Measurements from ENCODE around the gene FOXF1. TPM values are rescaled to one million over a fixed set of nuclear protein-coding genes. Genes with fewer than 3 reads are reported as not detected.

The FOXF1 gene
- total and polyA plus RNA-seq, 2 donors = 0.05 to 0.55 TPM

- H3K4me1 ChIP-seq (ENCODE audit: control insufficient read depth in 2 of 2, insufficient read depth in 2 of 2, low read length in 2 of 2) = no peaks in the 10 kb centered on the region
- WGBS = 15% methylated on average over 16 of the region's 16 CpGs
- DNase-seq (ENCODE audit: low read depth in 6 of 9, low spot score in 9 of 9) = no peak
- H3K4me3 ChIP-seq (ENCODE audit: low read length in 2 of 2) = no peak overlapping the region
- peaks cover 89 to 98% of the 10 kb centered on the region in 2 donors for H3K27me3 ChIP-seq (ENCODE audit: control insufficient read depth in 2 of 2, insufficient read depth in 1 of 2, low read length in 1 of 2)
- H3K9me3 ChIP-seq (ENCODE audit: control insufficient read depth in 2 of 2, insufficient read depth in 1 of 2, low read length in 1 of 2) = peaks cover 0 to 2% of the 10 kb centered on the region in 2 donors
- no peak overlapping the region for H3K27ac ChIP-seq (ENCODE audit: low read depth in 1 of 2, low read length in 1 of 2)
- H3K36me3 ChIP-seq (ENCODE audit: control insufficient read depth in 2 of 2, insufficient read depth in 2 of 2, low read length in 1 of 2) = no peaks in the 10 kb centered on the region
Observed at GRCh38 chr16:86495756-86496261, 14.5 kb upstream of the FOXF1 start.

GRCh38 chr16:86496262-86496928, 13.9 kb upstream of the FOXF1 start:
- H3K4me1 ChIP-seq (ENCODE audit: control insufficient read depth in 2 of 2, insufficient read depth in 2 of 2, low read length in 2 of 2) = no peaks in the 10 kb centered on the region
- H3K36me3 ChIP-seq (ENCODE audit: control insufficient read depth in 2 of 2, insufficient read depth in 2 of 2, low read length in 1 of 2) = no peaks in the 10 kb centered on the region
- DNase-seq (ENCODE audit: low read depth in 6 of 9, low spot score in 9 of 9) = no peak
- no peak overlapping the region for H3K4me3 ChIP-seq (ENCODE audit: low read length in 2 of 2)
- H3K9me3 ChIP-seq (ENCODE audit: control insufficient read depth in 2 of 2, insufficient read depth in 1 of 2, low read length in 1 of 2) = peaks cover 0 to 2% of the 10 kb centered on the region in 2 donors
- no peak overlapping the region for H3K27ac ChIP-seq (ENCODE audit: low read depth in 1 of 2, low read length in 1 of 2)
- WGBS = 7% methylated on average over 34 of the region's 34 CpGs
- peaks cover 93 to 98% of the 10 kb centered on the region in 2 donors for H3K27me3 ChIP-seq (ENCODE audit: control insufficient read depth in 2 of 2, insufficient read depth in 1 of 2, low read length in 1 of 2)

GRCh38 chr16:86496929-86497461, 13.3 kb upstream of the FOXF1 start:
- H3K9me3 ChIP-seq (ENCODE audit: control insufficient read depth in 2 of 2, insufficient read depth in 1 of 2, low read length in 1 of 2) = peaks cover 0 to 2% of the 10 kb centered on the region in 2 donors
- no peak overlapping the region for H3K4me3 ChIP-seq (ENCODE audit: low read length in 2 of 2)
- H3K27ac ChIP-seq (ENCODE audit: low read depth in 1 of 2, low read length in 1 of 2) = no peak overlapping the region
- no peaks in the 10 kb centered on the region for H3K4me1 ChIP-seq (ENCODE audit: control insufficient read depth in 2 of 2, insufficient read depth in 2 of 2, low read length in 2 of 2)
- DNase-seq (ENCODE audit: low read depth in 6 of 9, low spot score in 9 of 9) = no peak
- H3K36me3 ChIP-seq (ENCODE audit: control insufficient read depth in 2 of 2, insufficient read depth in 2 of 2, low read length in 1 of 2) = no peaks in the 10 kb centered on the region
- WGBS = 7% methylated on average over 45 of the region's 45 CpGs
- peaks cover 96 to 98% of the 10 kb centered on the region in 2 donors for H3K27me3 ChIP-seq (ENCODE audit: control insufficient read depth in 2 of 2, insufficient read depth in 1 of 2, low read length in 1 of 2)

- Histone ChIP-seq H3K9me3 (ENCODE audit: control insufficient read depth in 2 of 2, insufficient read depth in 1 of 2, low read length in 1 of 2) (peaks cover 0 to 2% of the 10 kb centered on the region in 2 donors), H3K36me3 (ENCODE audit: control insufficient read depth in 2 of 2, insufficient read depth in 2 of 2, low read length in 1 of 2) (no peaks in the 10 kb centered on the region), H3K27me3 (ENCODE audit: control insufficient read depth in 2 of 2, insufficient read depth in 1 of 2, low read length in 1 of 2) (peaks cover 96 to 100% of the 10 kb centered on the region in 2 donors), H3K27ac (ENCODE audit: low read depth in 1 of 2, low read length in 1 of 2) (no peak overlapping the region), H3K4me3 (ENCODE audit: low read length in 2 of 2) (no peak overlapping the region), H3K4me1 (ENCODE audit: control insufficient read depth in 2 of 2, insufficient read depth in 2 of 2, low read length in 2 of 2) (no peaks in the 10 kb centered on the region)
- no peak for DNase-seq (ENCODE audit: low read depth in 6 of 9, low spot score in 9 of 9)
- WGBS = 8% methylated on average over 44 of the region's 44 CpGs
Observed at GRCh38 chr16:86497551-86498021, 12.7 kb upstream of the FOXF1 start.

- WGBS = 5% methylated on average over 29 of the region's 29 CpGs
- Histone ChIP-seq H3K9me3 (ENCODE audit: control insufficient read depth in 2 of 2, insufficient read depth in 1 of 2, low read length in 1 of 2) (peaks cover 0 to 2% of the 10 kb centered on the region in 2 donors), H3K4me1 (ENCODE audit: control insufficient read depth in 2 of 2, insufficient read depth in 2 of 2, low read length in 2 of 2) (no peaks in the 10 kb centered on the region), H3K27ac (ENCODE audit: low read depth in 1 of 2, low read length in 1 of 2) (no peak overlapping the region), H3K36me3 (ENCODE audit: control insufficient read depth in 2 of 2, insufficient read depth in 2 of 2, low read length in 1 of 2) (no peaks in the 10 kb centered on the region), H3K27me3 (ENCODE audit: control insufficient read depth in 2 of 2, insufficient read depth in 1 of 2, low read length in 1 of 2) (peaks cover 97 to 100% of the 10 kb centered on the region in 2 donors), H3K4me3 (ENCODE audit: low read length in 2 of 2) (no peak overlapping the region)
- no peak for DNase-seq (ENCODE audit: low read depth in 6 of 9, low spot score in 9 of 9)
Observed at GRCh38 chr16:86498155-86498670, 12.1 kb upstream of the FOXF1 start.

GRCh38 chr16:86498671-86499439, 11.5 kb upstream of the FOXF1 start:
- H3K27me3 ChIP-seq (ENCODE audit: control insufficient read depth in 2 of 2, insufficient read depth in 1 of 2, low read length in 1 of 2) = peaks cover 97 to 100% of the 10 kb centered on the region in 2 donors
- 7% methylated on average over 61 of the region's 61 CpGs for WGBS

GRCh38 chr16:86499440-86499786, 10.9 kb upstream of the FOXF1 start:
- no peaks in the 10 kb centered on the region for H3K36me3 ChIP-seq (ENCODE audit: control insufficient read depth in 2 of 2, insufficient read depth in 2 of 2, low read length in 1 of 2)
- H3K9me3 ChIP-seq (ENCODE audit: control insufficient read depth in 2 of 2, insufficient read depth in 1 of 2, low read length in 1 of 2) = peaks cover 0 to 2% of the 10 kb centered on the region in 2 donors
- no peaks in the 10 kb centered on the region for H3K4me1 ChIP-seq (ENCODE audit: control insufficient read depth in 2 of 2, insufficient read depth in 2 of 2, low read length in 2 of 2)
- H3K4me3 ChIP-seq (ENCODE audit: low read length in 2 of 2) = no peak overlapping the region
- WGBS = 18% methylated on average over 4 of the region's 4 CpGs
- H3K27ac ChIP-seq (ENCODE audit: low read depth in 1 of 2, low read length in 1 of 2) = no peak overlapping the region
- no peak for DNase-seq (ENCODE audit: low read depth in 6 of 9, low spot score in 9 of 9)
- H3K27me3 ChIP-seq (ENCODE audit: control insufficient read depth in 2 of 2, insufficient read depth in 1 of 2, low read length in 1 of 2) = peaks cover 97 to 100% of the 10 kb centered on the region in 2 donors

More at GRCh38 chr16:86498671-86499439, 11.5 kb upstream of the FOXF1 start:
- Histone ChIP-seq H3K36me3 (ENCODE audit: control insufficient read depth in 2 of 2, insufficient read depth in 2 of 2, low read length in 1 of 2) (no peaks in the 10 kb centered on the region), H3K4me3 (ENCODE audit: low read length in 2 of 2) (no peak overlapping the region), H3K27ac (ENCODE audit: low read depth in 1 of 2, low read length in 1 of 2) (no peak overlapping the region), H3K9me3 (ENCODE audit: control insufficient read depth in 2 of 2, insufficient read depth in 1 of 2, low read length in 1 of 2) (peaks cover 0 to 2% of the 10 kb centered on the region in 2 donors), H3K4me1 (ENCODE audit: control insufficient read depth in 2 of 2, insufficient read depth in 2 of 2, low read length in 2 of 2) (no peaks in the 10 kb centered on the region)
- no peak for DNase-seq (ENCODE audit: low read depth in 6 of 9, low spot score in 9 of 9)

GRCh38 chr16:86499889-86500707, 10.2 kb upstream of the FOXF1 start:
- H3K27ac ChIP-seq (ENCODE audit: low read depth in 1 of 2, low read length in 1 of 2) = no peak overlapping the region
- 13% methylated on average over 16 of the region's 16 CpGs for WGBS
- no peaks in the 10 kb centered on the region for H3K4me1 ChIP-seq (ENCODE audit: control insufficient read depth in 2 of 2, insufficient read depth in 2 of 2, low read length in 2 of 2)
- peaks cover 0 to 2% of the 10 kb centered on the region in 2 donors for H3K9me3 ChIP-seq (ENCODE audit: control insufficient read depth in 2 of 2, insufficient read depth in 1 of 2, low read length in 1 of 2)
- no peak overlapping the region for H3K4me3 ChIP-seq (ENCODE audit: low read length in 2 of 2)
- no peaks in the 10 kb centered on the region for H3K36me3 ChIP-seq (ENCODE audit: control insufficient read depth in 2 of 2, insufficient read depth in 2 of 2, low read length in 1 of 2)
- H3K27me3 ChIP-seq (ENCODE audit: control insufficient read depth in 2 of 2, insufficient read depth in 1 of 2, low read length in 1 of 2) = peaks cover 97 to 100% of the 10 kb centered on the region in 2 donors
- DNase-seq (ENCODE audit: low read depth in 6 of 9, low spot score in 9 of 9) = no peak

Measured in thymus (tissue), 11 donors.